HG03175 (cell line): Measurements from ENCODE around the gene PDE6C.

Experiments used
- ATAC-seq: cut with Tn5 transposase; IDR thresholded peaks from one replicate; pipeline ENCODE4 v1.9.1; 2021; ENCODE audit warnings: mild to moderate bottlenecking, moderate library complexity; ENCODE audit not compliant: unreplicated experiment

PDE6C gene

DNA sequence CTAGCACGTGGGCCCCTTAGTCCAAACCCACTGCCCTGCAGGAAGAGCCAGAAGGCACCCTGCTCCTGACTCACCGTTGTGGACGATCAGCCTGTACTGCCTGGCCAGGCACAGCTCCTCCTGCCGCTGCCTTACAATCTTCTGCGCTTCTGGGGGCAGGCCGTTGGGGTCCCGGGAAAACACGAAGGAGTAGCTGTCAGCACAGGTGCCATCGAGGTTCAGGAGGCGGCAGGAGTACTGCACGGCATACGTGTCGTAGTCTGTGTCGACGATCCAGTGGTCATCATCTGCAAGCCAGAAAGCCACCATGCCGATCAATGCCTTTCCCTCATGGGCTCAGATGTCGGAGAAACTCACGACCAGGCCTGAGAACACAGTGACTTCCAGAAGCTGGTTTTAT, 18.6 kb upstream of the PDE6C start:
- ATAC-seq: no peak

GRCh38 chr10:93594518-93594917, 17.8 kb upstream of the PDE6C start:
- no peak for ATAC-seq

DNA sequence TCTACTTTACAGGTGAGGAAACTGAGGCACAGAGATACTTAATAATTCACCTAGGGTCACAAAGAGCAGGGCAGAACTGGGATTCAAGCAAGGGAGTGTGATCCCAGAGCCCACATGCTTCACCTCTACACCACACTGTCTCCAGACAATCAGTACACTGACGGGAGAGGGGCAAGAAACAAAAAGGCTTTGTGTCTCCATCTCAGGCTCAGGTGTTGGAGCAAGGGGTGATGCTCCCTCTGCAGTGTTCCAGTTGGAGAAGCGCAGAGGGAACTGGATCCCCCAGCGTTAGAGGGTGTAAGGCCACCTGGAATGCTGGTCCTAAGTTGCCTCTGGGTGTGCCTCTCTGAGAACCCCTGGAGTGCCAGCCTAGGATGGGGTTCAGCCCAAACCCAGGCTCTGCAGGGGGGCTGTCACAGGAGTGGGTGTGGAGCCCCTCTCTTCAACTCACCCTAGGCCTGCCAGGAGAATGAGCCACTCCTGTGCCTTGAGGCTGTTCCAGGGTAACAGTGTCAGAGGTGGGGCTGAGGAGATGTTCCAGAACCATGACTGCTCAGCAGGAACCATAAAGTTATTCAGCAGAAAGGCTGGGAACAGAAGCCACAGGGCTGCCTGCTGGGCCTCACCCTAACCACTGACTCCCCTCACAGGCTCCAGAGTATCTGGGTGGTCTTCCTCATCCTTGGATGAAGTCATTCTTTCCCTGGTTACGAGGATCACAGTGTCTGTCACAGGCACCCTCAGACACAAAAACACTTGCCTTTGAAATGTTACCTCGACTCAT, 16.8 kb upstream of the PDE6C start:
- no peak for ATAC-seq

DNA sequence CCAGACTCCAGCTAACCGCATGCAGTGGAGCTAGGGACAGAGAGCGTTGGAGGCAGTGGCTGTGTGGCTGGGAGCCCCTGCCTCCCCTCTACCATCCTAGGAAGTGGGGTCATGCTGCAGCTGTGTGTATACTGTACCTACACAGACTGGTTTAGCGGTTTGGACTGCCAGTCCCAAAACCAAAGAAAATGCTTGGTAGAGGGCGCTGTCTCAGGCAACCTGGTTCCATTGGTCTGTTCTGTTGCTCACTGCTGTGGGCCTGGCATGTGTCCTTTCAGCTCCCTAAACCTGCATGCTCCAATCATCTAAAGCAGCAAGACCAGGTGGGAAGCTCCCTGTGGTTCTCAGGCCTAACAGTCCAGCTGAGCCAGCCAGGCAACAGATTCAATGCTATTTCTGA, 15.8 kb upstream of the PDE6C start:
- ATAC-seq: no peak

DNA sequence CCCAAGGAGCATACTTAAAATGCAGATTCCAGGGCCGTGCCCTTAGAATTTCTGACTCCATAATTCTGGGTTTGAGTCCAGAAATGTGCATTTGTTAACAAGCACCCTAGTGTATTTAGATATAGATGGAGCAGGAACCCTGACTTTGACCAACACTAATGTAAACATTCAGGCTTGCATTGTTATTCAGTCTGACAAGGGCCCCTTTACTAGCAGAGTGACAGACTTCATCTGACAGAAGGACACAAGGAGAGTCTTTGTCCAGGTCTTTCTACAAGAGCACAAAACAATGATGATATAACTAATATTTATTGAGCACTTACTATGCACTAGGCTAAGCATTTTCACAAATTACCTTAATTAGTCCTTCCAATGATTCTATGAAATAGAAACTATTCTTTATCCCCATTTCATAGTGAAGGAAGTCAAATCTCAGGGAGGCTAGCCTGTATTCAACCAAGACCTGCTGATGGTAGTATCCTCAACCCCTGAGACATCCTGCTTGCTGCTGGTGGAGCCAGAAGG, 15.2 kb upstream of the PDE6C start:
- no peak for ATAC-seq

- no peak for ATAC-seq
Observed at GRCh38 chr10:93598157-93598556, 14.2 kb upstream of the PDE6C start.

DNA sequence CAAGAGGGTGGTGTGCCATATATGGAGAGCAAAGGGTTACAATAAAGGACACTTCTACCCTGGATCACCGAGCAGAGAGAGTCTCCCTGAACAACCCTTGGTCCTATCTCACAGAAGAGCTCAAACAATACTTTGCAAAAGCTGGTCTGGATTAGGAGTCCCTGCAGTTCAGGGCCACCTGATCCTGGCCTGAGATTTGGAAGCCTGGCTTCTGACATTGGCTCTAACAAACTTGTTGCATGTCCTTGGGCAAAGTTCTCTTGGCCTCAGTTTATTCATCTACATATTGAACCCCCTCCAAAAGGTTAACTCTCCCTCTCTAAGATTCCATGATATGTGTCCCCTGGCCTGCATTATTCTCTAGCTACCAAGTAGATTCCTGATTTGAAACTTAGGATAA, 13.0 kb upstream of the PDE6C start:
- no peak for ATAC-seq

DNA sequence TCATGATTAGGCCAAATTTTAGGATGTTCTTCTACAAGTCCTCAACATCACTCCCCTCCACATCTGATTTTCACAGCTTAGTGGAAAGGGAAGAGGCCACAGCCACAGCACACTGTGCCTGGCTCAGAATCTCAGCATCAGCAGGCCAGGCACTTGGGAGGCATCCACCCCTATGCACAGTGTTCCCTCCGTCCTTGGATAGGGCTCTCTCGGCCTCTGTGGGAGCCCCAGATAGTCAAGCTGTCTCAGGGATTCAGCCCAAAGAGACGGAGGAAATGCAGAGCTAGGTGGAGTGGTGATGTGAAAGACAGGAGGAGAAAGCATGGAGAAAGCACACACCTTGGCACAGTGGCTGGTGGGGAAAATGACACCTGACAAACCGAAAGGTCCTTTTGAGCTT, 12.6 kb upstream of the PDE6C start:
- no peak for ATAC-seq

DNA sequence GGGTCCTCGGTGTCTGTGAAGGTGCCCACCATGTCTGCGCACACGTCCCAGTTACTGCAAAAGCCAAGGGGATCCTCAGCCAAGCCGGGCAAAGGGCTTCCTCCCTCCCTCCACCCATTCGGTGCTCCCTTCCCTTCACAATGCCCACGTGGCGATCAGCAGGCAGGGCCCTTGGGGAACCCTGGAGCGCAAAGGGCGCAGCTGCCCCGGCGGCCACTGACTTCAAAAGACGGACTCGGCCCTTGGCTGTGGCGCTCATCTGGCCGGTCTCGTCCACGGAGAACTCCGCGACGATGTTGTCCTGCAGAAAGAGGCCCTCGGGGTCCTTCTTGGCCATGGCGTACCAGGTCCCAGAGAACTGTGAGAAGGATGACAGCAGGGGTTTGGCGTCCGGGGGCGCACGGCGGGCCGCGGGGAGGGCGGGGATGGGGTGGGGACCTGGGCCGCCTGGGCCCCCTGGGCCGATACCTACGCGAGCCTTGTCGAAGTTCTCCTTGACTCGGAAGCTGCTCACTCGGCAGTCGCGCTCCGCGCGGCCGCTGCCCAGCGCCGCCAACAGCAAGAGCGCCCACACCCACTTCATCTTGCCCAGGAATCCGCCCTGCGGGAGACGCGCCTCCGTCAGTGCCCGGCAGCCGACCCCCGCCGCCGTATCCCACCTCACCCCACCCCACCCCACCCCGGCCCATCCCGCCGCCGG, 11.7 kb upstream of the PDE6C start:
- no peak for ATAC-seq

DNA sequence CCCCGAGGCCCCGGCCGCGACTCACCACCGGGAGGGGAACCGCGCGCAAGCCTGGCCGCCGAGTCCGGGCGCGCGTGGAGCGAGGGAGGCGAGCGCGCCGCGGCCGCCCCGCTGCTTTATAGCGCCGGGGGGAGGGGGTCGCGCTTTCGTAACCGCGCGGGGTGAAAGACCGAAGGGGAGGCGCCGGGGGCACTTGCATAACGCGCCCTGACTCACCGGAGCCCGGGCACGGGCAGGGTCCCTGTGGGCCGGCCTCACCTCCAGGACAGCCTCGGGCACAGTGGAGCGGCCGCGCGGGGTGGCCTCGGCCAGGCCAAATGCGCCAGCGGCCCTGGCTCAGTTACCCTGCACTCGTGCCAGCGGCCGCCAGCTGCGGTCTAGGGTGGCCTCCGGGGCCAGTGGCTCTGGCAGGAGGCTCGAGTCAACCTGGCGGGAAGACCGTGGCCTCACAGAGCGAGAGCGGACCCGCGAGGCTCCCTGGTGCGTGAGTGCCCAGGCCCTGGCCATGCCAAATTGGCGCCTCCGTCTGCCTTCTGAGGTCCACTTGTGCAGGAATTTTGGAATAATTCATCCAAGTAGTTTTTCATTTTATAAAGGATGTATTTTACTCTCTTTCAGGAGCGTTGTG, 11.1 kb upstream of the PDE6C start, which contains the start of gene RBP4:
Gene RBP4, minus strand, starts transcription at position 90 of the 628 bp plus-strand sequence. CDS start 207 bp downstream, outside the sequence.
- no peak for ATAC-seq

- no peak for ATAC-seq
Observed at GRCh38 chr10:93601774-93602162, 10.6 kb upstream of the PDE6C start.

DNA sequence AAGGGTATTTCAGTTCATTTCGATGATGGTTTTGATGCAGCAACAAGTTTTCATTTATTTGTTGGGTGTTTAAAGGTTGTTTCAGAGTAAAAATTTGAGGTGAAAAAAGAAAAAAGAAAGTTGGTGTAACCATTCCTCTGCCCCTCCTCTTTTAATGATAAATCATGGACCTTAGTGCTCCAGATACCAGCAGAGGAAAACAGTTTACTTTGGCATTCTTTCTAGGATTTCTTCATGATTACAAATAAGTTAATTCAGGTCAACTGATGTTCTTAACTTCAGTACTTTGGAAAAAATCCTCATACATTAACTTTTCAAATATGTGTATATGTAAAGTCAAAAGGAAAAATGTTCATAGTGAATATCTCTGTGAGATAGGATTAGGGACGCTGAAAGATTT, 9.3 kb upstream of the PDE6C start:
- ATAC-seq: no peak

GRCh38 chr10:93604146-93604545, 8.2 kb upstream of the PDE6C start:
- no peak for ATAC-seq

DNA sequence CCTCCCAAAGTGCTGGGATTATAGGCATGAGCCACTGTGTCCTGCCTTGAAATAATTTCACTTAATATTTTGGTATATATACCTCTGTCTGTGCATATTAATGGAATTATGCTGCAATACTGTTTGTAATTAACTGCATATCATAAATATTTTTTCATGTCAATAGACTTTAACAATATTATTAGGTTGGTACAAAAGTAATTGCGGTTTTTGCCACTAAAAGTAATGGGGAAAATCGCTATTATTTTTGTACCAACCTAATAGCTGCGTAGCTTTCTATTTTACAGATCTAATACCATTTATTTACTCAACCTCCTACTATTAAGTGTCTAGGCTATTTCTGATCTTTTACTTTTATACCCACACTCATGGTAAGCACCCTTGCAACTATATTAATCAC, 3.9 kb upstream of the PDE6C start:
- ATAC-seq: no peak

- ATAC-seq: no peak
Observed at GRCh38 chr10:93613126-93613525, 789 bp downstream of the PDE6C start.

- no peak for ATAC-seq
Observed at GRCh38 chr10:93614101-93614825, 1.9 kb downstream of the PDE6C start.

- ATAC-seq: no peak
Observed at GRCh38 chr10:93615576-93616235, 3.4 kb downstream of the PDE6C start.

GRCh38 chr10:93620925-93621324, 8.6 kb downstream of the PDE6C start:
- ATAC-seq: no peak

DNA sequence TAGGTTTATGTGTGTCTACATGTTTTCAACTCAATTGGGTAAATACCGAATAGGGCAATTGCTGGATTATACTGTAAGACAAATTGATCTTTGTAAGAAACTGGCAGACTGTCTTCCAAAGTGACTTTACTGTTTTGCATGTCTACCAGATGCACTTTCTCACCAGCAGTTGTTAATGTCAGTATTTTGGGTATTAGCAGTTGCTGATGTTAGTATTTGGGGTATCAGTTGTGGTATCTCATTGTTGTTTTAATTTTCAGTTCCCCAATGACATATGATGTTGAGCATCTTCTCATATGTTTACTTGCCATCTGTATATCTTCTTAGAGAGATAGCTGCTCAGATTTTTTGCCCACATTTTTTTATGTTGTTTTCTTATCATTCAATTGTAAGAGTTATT, 10.6 kb downstream of the PDE6C start:
- no peak for ATAC-seq

DNA sequence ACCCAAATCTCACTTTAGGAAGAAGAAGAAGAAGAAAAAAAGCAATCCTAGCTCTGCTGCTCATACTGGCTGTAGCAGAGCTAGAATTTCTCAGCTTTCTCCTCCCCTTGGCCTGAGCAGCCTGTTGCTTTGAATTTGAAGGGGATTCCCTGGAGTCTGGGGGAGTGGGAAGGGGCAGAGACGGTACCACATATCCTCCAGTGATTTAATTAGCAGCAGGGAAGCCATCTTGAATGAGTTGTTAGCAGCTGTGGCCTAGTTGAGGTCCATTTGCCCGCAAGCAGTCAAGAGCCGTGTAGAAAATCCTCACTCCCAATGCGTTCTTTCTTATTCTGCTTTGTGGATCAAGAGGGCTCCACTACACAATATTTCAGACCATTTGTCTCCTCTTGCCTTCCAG, 16.5 kb downstream of the PDE6C start:
- no peak for ATAC-seq
